Stimulated activated CD8-positive, alpha-beta memory T cell treated with anti-CD3 and anti-CD28 coated beads, Interleukin-2, amount 100 ng/mL, for 1 hour (primary cell): Measurements from ENCODE around the gene CARM1.

ENCODE experiments used
- DNase-seq, 2 donors: peaks; one replicate each; pipeline ENCODE4 v3.0.0-alpha.2; 2020; ENCODE audit warnings: low read depth in 2 of 2

Gene CARM1

GRCh38 chr19:10907925-10908324 lies 36.6 kb downstream of the CARM1 start:
- DNase-seq = no peak

- DNase-seq = no peak
These were observed 37.1 kb downstream of the CARM1 start for GRCh38 chr19:10908380-10908960.

GRCh38 chr19:10911579-10912363 lies 40.4 kb downstream of the CARM1 start:
- no peak for DNase-seq

GRCh38 chr19:10912619-10913018 lies 41.3 kb downstream of the CARM1 start:
- no peak for DNase-seq

- DNase-seq = no peak
These were observed 42.5 kb downstream of the CARM1 start for GRCh38 chr19:10913716-10914340.

GRCh38 chr19:10915130-10916091 lies 44.1 kb downstream of the CARM1 start:
- no peak for DNase-seq

DNA sequence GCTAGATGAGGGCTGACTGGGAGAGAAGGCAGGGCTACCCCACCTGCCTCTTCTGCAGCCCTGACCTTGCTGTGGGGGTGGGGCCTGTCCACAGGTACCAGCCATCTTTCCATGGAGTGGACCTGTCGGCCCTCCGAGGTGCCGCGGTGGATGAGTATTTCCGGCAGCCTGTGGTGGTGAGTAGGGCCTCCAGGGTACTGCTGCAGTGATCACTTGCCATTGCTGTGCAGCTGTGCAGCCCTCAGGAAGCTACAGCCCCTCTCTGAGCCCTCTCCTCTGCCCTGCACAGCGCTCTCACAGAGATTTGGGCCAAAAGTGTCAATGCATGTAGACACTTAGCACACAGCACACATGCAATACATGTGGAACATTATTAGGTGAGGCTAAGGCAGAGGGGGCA lies 45.2 kb downstream of the CARM1 start:
- no peak for DNase-seq

GRCh38 chr19:10918359-10918758 lies 47.0 kb downstream of the CARM1 start:
- no peak for DNase-seq

GRCh38 chr19:10919352-10920287 lies 48.3 kb downstream of the CARM1 start:
- no peak for DNase-seq

GRCh38 chr19:10920288-10920655 lies 48.9 kb downstream of the CARM1 start:
- no peak for DNase-seq

- DNase-seq = no peak
These were observed 49.4 kb downstream of the CARM1 start for GRCh38 chr19:10920781-10921180.

- no peak for DNase-seq
These were observed 50.0 kb downstream of the CARM1 start for GRCh38 chr19:10921199-10921909.

- DNase-seq = no peak
These were observed 50.7 kb downstream of the CARM1 start for GRCh38 chr19:10921910-10922637.

DNA sequence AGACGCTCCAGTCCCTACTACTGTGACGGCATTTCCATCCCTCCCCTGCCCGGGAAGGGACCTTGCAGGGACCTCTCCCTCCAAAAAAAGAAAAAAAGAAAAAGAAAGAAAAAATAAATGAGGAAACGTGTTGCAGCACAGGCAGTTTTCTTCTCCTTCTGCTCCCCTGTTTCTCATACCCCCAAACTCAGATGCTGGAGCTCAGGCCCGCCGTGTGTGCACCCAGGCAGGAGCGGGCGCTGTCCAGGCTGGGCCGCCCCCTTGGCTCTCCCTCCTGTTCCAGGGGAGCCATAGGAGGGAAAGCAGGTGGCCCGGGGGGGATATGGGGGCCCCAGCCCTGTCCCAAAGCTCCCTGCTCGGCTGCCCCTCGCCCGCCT lies 51.3 kb downstream of the CARM1 start:
- no peak for DNase-seq

GRCh38 chr19:10923260-10924112 lies 52.1 kb downstream of the CARM1 start:
- no peak for DNase-seq

- DNase-seq = no peak
These were observed 53.2 kb downstream of the CARM1 start for GRCh38 chr19:10924597-10924996.

DNA sequence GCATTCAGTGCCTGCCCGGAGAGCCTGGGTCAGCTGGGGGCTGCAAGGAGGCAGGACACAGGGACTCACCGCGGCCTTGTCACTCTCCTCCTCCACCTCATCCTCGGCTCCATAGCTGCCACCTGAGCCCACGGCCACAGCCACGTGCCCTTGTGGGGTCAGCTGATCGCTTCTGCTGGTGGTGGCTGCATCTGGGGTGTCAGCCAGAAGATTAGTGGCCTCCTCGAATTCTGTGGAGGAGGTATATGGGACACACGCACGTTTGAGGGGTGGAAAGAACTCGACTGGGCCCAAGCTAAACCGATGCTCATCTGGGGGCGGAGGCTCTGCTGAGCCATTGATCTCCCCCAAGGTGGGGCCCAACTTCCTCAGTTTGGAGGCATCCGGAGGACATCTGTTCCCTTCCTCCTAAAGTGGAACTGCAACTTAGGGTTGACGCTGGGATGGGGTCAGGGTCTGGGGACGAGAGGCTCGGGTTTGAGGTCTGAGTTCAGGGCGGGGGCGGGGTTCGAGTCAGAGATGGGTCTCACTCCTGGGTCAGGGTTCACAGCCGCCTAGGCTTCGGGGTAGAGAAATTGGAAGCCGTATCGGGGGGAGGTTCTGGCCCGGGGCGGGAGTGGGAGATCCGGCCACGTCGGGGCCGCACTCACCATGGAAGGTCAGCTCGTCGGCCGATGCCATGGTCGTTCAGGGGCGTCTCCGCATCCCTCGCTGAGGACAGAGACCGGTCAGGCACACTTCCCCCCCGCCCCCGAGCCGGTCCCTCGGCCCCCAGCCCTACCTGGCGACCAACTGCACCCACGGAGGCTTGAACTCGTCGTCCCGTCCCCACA lies 56.6 kb downstream of the CARM1 start:
- DNase-seq = no peak
